ENCODE measurements around the gene SUGCT. TPM values are rescaled to one million over a fixed set of nuclear protein-coding genes. Genes with fewer than 3 reads are reported as not detected.

Gene SUGCT
- total and polyA plus RNA-seq, 2 of the 13 experiments (the other 11 are each of a cell fraction or from before 2014, with no cell fraction given) = 10.1 to 22.2 TPM

DNA sequence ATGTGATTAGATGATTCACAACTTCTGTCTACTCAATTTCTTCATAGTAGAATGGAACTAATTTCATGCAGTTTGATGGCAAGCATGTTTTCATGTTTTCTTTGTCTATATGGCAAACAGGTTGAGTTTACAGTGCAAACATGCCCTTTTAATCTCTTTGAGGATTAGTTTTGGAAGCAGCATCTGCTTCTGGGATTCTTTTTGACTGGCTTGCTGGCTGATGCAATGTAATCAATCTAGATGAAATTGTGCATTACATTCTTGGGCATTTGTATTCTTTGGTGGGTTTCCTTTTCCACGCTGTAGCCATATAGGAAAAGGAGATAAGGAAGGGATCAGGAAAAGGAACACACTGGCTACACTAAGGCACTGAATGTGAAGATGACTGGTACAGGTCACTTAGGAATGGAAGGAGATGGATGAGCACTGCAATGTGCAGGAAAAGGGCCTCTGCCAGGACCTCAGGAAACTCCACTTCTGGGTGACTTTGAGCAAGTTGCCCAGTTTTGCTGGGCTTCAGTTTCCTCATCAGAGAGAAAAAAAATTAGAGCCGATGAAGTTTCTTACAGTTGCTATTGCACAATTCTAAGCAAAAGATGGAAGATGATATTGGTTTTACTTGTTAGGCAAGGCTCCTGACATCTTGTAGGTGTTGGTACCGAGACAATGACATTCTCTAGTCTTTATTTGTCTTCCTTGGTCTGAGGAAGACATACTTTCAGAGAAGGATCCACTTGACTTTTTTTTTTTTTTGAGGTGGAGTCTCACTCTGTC, 269.1 kb downstream of the SUGCT start (continued):
- TF ChIP-seq, protein P1, sequence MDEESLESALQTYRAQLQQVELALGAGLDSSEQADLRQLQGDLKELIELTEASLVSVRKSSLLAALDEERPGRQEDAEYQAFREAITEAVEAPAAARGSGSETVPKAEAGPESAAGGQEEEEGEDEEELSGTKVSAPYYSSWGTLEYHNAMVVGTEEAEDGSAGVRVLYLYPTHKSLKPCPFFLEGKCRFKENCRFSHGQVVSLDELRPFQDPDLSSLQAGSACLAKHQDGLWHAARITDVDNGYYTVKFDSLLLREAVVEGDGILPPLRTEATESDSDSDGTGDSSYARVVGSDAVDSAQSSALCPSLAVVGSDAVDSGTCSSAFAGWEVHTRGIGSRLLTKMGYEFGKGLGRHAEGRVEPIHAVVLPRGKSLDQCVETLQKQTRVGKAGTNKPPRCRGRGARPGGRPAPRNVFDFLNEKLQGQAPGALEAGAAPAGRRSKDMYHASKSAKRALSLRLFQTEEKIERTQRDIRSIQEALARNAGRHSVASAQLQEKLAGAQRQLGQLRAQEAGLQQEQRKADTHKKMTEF (CRISPR knock-in tag; IDR thresholded peaks at IDR 0.05) = peak; percentile 48; the same call in 1 of the 2 replicates

DNA sequence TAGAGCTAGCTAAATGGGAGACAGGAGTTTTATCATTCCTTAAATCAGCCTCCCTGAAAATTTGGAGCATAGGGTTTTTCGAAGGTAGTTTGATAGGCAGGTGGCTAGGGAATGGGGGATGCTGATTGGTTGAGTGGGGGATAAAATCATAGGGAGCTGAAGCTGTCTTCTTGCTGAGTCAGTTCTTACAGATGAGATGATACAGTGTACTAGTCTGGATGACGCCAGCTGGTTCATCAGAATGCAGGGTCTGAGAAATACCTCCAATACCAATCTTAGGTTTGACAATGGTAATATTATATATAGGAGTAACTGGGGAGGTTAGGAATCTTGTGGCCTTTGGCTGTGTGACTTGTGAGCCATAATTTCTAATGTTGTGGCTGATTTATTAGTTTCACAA, 271.2 kb downstream of the SUGCT start:
- POLR2A ChIA-PET = no interaction called here
- Histone ChIP-seq H3K4me3 (replicated peaks in 1 of 3; ENCODE audit: insufficient read depth in 1 of 3, low read depth in 2 of 3, low read length in 3 of 3) (no peak overlapping the region), H4K20me1 (ENCODE audit: insufficient read depth, low read length) (no peaks in the 10 kb centered on the region), H3K27me3 (ENCODE audit: control insufficient read depth in 1 of 2, insufficient read depth in 2 of 2, low read length in 2 of 2) (no peaks in the 10 kb centered on the region), H3K79me2 (ENCODE audit: insufficient read depth, low read length) (no peaks in the 10 kb centered on the region), H3K4me2 (ENCODE audit: low read depth, low read length) (no peak overlapping the region), H3K27ac (ENCODE audit: extremely low read length, insufficient read depth, low read length) (no peak overlapping the region), H3K4me1 (ENCODE audit: insufficient read depth, low read length) (peaks cover 27% of the 10 kb centered on the region), H3K9me3 (ENCODE audit: low read length) (no peaks in the 10 kb centered on the region), H2AFZ (ENCODE audit: low read length) (no peak overlapping the region), H3K9ac (ENCODE audit: insufficient read depth, low read depth, low read length) (no peak overlapping the region), H3K36me3 (replicated peaks in 1 of 2; ENCODE audit: control insufficient read depth in 1 of 2, insufficient read depth in 2 of 2, low read length in 2 of 2) (no peaks in the 10 kb centered on the region)
- 91% methylated on average over 2 of the region's 2 CpGs for WGBS (ENCODE audit: low lambda C conversion rate)
- TF ChIP-seq ZNF816 (CRISPR knock-in tag; IDR thresholded peaks at IDR 0.05; ENCODE audit: borderline replicate concordance) (no peak), MAFK (conservative IDR thresholded peaks at IDR 0.05 in 1 of 2, IDR thresholded peaks at IDR 0.05 in 1 of 2; ENCODE audit: low read length in 2 of 2) (0 out of 4 replicates have a peak, but pooled peaks of 1 of the 2 experiments have one; percentile 43), MYNN (CRISPR knock-in tag; IDR thresholded peaks at IDR 0.05; ENCODE audit: low read depth) (no peak), MAFF (IDR thresholded peaks at IDR 0.05; ENCODE audit: low read depth, low read length) (0 out of 2 replicates have a peak, but pooled peaks have one; percentile 28)
- TF ChIP-seq, protein P2, sequence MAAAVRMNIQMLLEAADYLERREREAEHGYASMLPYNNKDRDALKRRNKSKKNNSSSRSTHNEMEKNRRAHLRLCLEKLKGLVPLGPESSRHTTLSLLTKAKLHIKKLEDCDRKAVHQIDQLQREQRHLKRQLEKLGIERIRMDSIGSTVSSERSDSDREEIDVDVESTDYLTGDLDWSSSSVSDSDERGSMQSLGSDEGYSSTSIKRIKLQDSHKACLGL (CRISPR knock-in tag; IDR thresholded peaks at IDR 0.05) = no peak
- intact Hi-C loops (cut with micrococcal nuclease; ENCODE audit: unreplicated experiment) = loop anchor here (10.0 kb wide), 1 partner anchor 69 kb away; no protein-coding TSS in a partner anchor
- CTCF ChIA-PET (ENCODE audit: low intra/inter-chr PET ratio, low total read pairs) = no interaction called here
- no TSS peak for BruUV-seq (replicated peaks)
- ATAC-seq = no peak
- FAIRE-seq = no peak
- in situ Hi-C loops (cut with HindIII; ENCODE audit: extremely low pct_ligation_motif_present, low pct_unique_long_range_greater_than_20kb) = no loop called here
- DNase-seq (ENCODE audit: low spot score) = no peak
